ENCODE data around the gene CMSS1.

- TF ChIP-seq TAF1 (IDR thresholded peaks at IDR 0.05; ENCODE audit: borderline replicate concordance, insufficient read depth, low read length) (no peak), REST (IDR thresholded peaks at IDR 0.05; ENCODE audit: insufficient read depth in 1 of 2, low read depth in 2 of 2, low read length in 2 of 2) (no peak), SIN3A (IDR thresholded peaks at IDR 0.05; ENCODE audit: borderline replicate concordance, insufficient read depth, low read length) (no peak), POLR2AphosphoS5 (IDR thresholded peaks at IDR 0.05; ENCODE audit: low read depth, low read length) (no peak)
Measured at GRCh38 chr3:99900248-99900647, 82.6 kb downstream of the CMSS1 start.
